NT2/D1 (cell line): ENCODE measurements around the gene MEGF8.

ENCODE experiments used
- SUZ12 ChIP-seq: IDR thresholded peaks from 2 replicates; pipeline ENCODE4 v1.6.1; 2011; ENCODE audit not compliant: insufficient read length, insufficient read depth; ENCODE audit errors: extremely low read depth
- YY1 ChIP-seq: IDR thresholded peaks from 2 replicates; pipeline ENCODE4 v1.6.1; 2011; ENCODE audit not compliant: insufficient read length, insufficient read depth

- TF ChIP-seq YY1 (no peak), SUZ12 (no peak)
These were observed 7.6 kb downstream of the MEGF8 start for GRCh38 chr19:42333018-42333417.
